GM19240 (cell line): ENCODE results near the gene SPEG.

Experiments used
- DNase-seq: peaks from one replicate; pipeline ENCODE4 v3.0.0; 2011; ENCODE audit warnings: low spot score; ENCODE audit not compliant: insufficient read length

SPEG gene

GRCh38 chr2:219423652-219424377, 10.8 kb upstream of the SPEG start:
- no peak for DNase-seq

DNA sequence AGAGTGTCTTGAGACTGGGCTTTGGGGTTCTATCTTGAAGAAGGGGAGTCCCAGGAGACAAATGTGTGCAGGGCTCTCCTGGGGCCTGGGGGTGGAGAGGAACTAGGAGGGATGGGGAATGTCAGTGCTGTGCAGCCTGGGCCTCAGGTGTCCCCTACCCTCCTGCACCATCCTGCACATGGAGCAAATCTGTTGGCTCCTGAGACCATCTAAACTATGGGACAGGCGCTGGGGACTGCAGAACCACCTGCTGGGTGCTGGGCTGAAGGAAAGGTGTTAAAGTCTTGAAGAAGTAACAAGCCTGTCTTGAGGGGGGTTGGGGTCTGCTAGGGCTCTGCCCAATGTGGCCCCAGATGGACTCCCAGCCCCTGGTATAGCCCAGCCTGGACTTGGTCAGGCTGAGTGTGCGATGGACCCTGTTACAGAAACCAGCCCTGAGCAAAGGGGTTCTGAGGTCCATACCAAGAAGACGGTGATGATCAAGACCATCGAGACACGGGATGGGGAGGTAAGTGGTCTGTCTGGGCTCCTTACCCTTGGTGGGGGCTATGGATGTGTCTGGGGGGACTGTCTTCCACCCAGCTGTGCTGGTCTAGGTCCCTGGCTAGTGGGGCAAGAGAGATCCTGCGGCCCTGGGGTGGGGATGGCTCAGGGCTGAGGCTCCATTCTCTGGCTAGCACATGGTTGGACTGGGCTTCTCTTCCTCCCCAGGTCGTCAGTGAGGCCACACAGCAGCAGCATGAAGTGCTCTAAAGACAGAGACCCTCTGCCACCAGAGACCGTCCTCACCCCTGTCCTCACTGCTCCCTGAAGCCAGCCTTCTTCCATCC, 9.2 kb upstream of the SPEG start:
- no peak for DNase-seq

GRCh38 chr2:219426068-219426443, 8.6 kb upstream of the SPEG start:
- DNase-seq = no peak

- no peak for DNase-seq
Observed at GRCh38 chr2:219426534-219427136, 8.0 kb upstream of the SPEG start.

DNA sequence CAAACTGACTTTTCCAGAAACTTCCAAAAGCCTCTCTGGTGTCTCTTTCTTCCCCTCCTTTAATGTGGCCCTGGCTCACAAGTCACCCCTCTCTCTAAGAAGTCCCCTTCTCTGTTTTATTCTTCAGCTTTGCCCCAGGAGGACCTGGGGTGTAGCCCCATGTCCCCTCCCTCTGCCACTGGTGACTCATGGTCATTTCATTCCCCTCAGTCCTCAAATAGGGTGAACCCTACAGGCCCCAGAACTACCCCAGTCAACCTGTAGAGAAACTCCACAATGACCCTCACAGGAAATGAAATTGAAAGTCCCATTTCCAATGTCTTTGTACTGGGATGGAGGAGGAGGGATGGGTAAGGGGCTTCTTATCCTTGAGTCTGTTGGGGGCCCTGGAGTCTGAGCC, 6.2 kb upstream of the SPEG start:
- DNase-seq = no peak

- DNase-seq = no peak
Observed at GRCh38 chr2:219429958-219430606, 4.6 kb upstream of the SPEG start.

GRCh38 chr2:219430633-219431615, 3.7 kb upstream of the SPEG start:
- no peak for DNase-seq

DNA sequence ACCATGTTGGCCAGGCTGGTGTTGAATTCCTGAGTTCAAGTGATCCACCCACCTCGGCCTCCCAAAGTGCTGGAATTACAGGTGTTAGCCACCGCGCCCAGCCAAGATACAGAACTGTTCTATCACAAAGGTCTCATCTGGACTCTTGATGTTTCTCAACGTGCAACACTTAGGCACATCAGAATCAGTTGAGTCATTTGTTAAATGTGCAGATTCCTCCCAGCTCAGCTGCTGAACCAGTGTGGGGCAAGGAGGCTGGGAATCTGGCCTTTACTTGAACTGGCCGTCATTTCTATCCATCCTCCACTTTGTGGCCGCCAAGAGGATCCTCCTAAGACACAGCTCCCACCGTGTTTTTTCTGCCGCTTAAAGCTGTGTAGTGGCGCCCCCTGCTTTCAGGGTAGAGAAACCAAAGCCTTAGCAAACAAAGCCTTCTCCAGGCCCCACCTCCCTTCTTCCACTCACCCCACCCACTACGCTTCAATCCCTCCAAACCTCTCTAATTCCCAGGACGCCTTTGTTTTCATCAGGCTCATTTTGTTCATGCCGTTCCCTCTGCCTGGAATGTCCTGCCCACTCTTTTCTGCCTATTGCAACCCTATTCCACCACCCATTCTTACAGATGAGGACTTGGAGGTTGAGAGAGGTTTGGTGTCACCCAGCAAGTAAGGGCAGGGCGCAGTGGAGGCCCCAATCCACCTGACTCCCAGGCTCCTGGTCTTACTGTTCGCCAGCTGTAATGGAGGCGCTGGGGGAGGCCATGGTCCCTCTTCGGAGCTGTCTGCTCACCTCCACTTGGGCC, 776 bp upstream of the SPEG start:
- no peak for DNase-seq

DNA sequence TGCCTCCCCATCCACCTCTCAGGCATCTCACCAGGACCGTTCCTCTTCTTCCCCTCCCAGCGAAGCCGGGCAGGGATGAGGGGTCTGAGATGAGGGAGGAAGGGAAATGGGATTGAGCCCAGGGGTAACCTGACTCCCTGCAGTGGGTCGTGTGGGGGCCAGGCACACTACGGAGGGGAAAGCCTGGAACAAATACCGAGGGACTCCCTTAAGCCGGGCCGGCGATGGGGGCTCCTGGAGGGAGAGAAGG, 250 bp upstream of the SPEG start:
- no peak for DNase-seq

DNA sequence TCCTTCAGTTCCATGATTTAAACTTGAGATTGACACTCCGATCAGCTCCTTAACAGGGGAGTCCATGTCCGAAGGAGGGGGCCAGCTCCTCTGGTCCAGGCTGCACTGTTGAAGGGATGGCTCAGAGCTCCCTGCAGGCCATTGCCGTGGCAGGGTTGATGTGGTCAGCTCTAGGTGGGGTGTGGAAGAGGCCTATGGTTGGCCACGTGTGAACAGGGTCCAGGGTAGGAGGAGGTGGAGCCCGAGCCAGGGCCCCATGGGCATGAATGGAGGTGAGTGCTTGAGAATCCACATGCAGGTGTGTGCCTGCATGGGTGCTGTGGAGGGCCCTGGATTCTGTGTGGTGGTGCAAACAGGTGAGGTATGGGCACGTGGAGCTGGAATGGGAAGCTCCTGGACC, 1.1 kb downstream of the SPEG start:
- no peak for DNase-seq

DNA sequence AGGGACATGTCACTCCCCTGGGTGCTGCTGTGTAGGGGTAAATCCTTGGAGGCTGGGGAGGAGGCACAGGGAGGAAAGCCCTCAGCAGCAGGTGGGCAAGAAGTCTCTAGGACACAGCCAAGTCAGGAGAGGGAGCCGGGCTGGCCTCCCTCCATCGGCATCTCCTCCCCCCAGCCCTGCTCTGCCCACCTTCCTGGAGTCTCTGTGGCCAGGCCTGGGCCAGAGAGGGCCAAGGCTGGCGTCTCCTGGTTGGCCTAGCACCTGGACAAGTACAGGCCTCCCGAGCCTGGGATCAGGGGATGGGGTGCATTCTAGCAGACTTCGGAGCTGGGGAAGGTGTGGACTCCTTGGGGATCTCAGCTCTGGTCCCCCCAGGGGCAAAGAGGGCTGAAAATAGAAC, 1.8 kb downstream of the SPEG start:
- DNase-seq = no peak

- DNase-seq = no peak
Observed at GRCh38 chr2:219437141-219437540, 2.5 kb downstream of the SPEG start.

GRCh38 chr2:219437690-219438206, 3.1 kb downstream of the SPEG start:
- no peak for DNase-seq

DNA sequence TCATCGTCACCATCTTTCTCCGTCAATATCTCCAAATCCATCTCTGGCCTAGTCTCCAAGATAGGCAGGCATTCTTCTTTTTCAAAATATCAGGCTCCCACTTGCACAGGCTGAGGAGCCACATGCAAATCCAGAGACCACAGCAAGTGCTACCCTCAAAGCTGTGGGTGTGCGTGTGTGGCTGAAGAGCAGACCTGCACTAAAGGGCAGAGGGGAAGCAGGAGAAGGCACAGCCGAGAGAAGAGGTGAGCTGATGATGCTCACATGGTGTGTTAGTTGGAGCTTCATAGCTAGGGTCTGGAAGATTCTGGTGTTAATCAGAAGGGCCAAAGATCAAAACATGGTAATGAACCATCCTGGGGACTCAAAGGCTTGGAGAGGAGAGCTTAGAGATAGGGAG, 3.8 kb downstream of the SPEG start:
- DNase-seq = no peak

DNA sequence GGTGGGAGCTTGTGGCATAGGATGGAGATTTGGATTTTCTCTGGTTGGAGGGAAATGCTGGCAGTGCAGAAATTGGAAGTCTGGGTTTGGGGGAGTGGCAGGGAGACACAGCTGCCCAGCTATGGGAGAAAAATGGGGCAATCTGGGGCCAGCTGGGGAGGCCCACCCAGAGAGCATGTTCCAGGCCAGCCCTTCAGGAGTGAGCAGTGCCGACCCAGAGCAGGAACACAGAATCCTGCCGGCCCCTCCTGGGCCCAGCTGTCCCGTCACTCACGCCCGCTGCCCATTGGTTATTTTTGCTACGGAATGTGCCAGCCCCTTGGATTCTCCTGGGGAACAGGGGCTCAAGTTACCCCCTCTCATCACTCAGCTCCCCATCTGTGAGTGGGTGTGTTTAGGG, 4.9 kb downstream of the SPEG start:
- no peak for DNase-seq

- DNase-seq = no peak
Observed at GRCh38 chr2:219440388-219441256, 6.0 kb downstream of the SPEG start.

GRCh38 chr2:219441451-219442255, 7.0 kb downstream of the SPEG start:
- no peak for DNase-seq
